Measurements from ENCODE around the gene MSH3. TPM values are rescaled to one million over a fixed set of nuclear protein-coding genes. Genes with fewer than 3 reads are reported as not detected.
A peak's percentile ranks its signal among the peaks of the same experiment; 100 is the strongest.
"Not testable (repeated sequence)": the region's sequence is repeated elsewhere in the genome, so short reads cannot be mapped to it uniquely, and the experiment has no call there.

MSH3 gene
- total RNA-seq, 1 donor from 2014 or later = 8.7 TPM

GRCh38 chr5:80655231-80655774 lies 851 bp downstream of the MSH3 start:
- intact Hi-C loops (cut with DNase I) = loop anchor here (2.0 to 10.0 kb wide), 6 partner anchors 168 to 1141 kb away; partner anchors contain the start of genes FAM151B, HOMER1, TENT2 and ZCCHC9

DNA sequence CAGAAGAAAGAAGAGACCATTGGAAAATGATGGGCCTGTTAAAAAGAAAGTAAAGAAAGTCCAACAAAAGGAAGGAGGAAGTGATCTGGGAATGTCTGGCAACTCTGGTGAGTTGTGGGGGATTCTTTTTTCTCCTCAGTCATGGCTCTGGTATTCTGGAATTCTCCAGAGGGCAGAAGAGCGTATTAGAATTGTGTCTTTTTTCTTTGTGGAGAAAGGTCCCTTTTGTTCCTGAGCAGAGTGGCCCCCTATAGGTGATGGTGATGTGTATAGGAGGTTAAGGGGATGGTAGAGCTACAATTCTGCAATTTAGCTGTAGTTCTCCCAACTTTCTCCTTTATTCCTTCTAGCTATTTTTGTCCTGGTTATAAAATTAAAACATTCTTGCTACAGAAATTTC lies 2.0 kb downstream of the MSH3 start:
- intact Hi-C loops (cut with DNase I) = loop anchor here (5.0 to 10.0 kb wide), 4 partner anchors 169 to 1142 kb away; partner anchors contain the start of genes FAM151B, HOMER1 and TENT2
- H3K36me3 ChIP-seq = peaks cover 27 to 36% of the 10 kb centered on the region in 2 donors
- no peak overlapping the region for H3K4me3 ChIP-seq
- no peak for DNase-seq (ENCODE audit: low spot score in 2 of 2)
- H3K4me1 ChIP-seq = peaks cover 9 to 15% of the 10 kb centered on the region in 2 donors
- H3K9me3 ChIP-seq = no peaks in the 10 kb centered on the region
- no peaks in the 10 kb centered on the region for H3K27me3 ChIP-seq
- no peak for TF ChIP-seq CTCF (IDR thresholded peaks at IDR 0.05)
- no peak overlapping the region for H3K27ac ChIP-seq

More at GRCh38 chr5:80655231-80655774, 851 bp downstream of the MSH3 start:
- Histone ChIP-seq H3K27me3 (no peaks in the 10 kb centered on the region), H3K9me3 (no peaks in the 10 kb centered on the region), H3K4me1 (peaks cover 9 to 15% of the 10 kb centered on the region in 2 donors), H3K27ac (peak overlapping the region; percentile 87 to 98), H3K36me3 (peaks cover 27 to 34% of the 10 kb centered on the region in 2 donors), H3K4me3 (peak overlapping the region; percentile 68 to 100)
- no peak for TF ChIP-seq CTCF (IDR thresholded peaks at IDR 0.05)
- DNase-seq (ENCODE audit: low spot score in 2 of 2) = no peak

- Histone ChIP-seq H3K9me3 (no peaks in the 10 kb centered on the region), H3K4me1 (peaks cover 1 to 9% of the 10 kb centered on the region in 2 donors), H3K4me3 (no peak overlapping the region), H3K36me3 (peaks cover 29 to 48% of the 10 kb centered on the region in 2 donors), H3K27ac (no peak overlapping the region), H3K27me3 (no peaks in the 10 kb centered on the region)
- TF ChIP-seq CTCF (IDR thresholded peaks at IDR 0.05) = no peak
- intact Hi-C loops (cut with DNase I) = loop anchor here (5.0 to 10.0 kb wide), 4 partner anchors 172 to 1144 kb away; partner anchors contain the start of genes FAM151B, HOMER1 and TENT2
- no peak for DNase-seq (ENCODE audit: low spot score in 2 of 2)
These were observed 4.7 kb downstream of the MSH3 start for GRCh38 chr5:80659106-80659505.

GRCh38 chr5:80660661-80661060 lies 6.2 kb downstream of the MSH3 start:
- H3K4me3 ChIP-seq; H3K4me1 ChIP-seq; H3K27ac ChIP-seq; DNase-seq (ENCODE audit: low spot score in 2 of 2); H3K9me3 ChIP-seq; intact Hi-C loops (cut with DNase I); H3K27me3 ChIP-seq: not testable (repeated sequence)
- H3K36me3 ChIP-seq = peaks cover 32 to 55% of the 10 kb centered on the region in 2 donors

- TF ChIP-seq CTCF (IDR thresholded peaks at IDR 0.05) = no peak
- intact Hi-C loops (cut with DNase I) = no loop called here
These were observed 7.7 kb downstream of the MSH3 start for GRCh38 chr5:80662108-80662507.

DNA sequence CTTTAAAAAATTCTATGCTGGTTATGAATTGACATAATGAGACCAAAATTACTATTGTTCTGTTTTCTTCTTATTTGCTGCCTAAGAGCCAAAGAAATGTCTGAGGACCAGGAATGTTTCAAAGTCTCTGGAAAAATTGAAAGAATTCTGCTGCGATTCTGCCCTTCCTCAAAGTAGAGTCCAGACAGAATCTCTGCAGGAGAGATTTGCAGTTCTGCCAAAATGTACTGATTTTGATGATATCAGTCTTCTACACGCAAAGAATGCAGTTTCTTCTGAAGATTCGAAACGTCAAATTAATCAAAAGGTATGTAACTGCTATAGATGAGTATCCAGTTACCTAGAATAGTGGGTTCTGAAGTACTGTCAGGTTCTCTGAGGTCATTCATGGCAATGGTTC lies 10.6 kb downstream of the MSH3 start:
- intact Hi-C loops (cut with DNase I) = no loop called here
- Histone ChIP-seq H3K36me3 (peaks cover 18 to 44% of the 10 kb centered on the region in 2 donors), H3K4me3 (no peak overlapping the region), H3K9me3 (no peaks in the 10 kb centered on the region), H3K27ac (no peak overlapping the region), H3K4me1 (no peaks in the 10 kb centered on the region), H3K27me3 (no peaks in the 10 kb centered on the region)
- no peak for DNase-seq (ENCODE audit: low spot score in 2 of 2)
- no peak for TF ChIP-seq CTCF (IDR thresholded peaks at IDR 0.05)

More at GRCh38 chr5:80662108-80662507, 7.7 kb downstream of the MSH3 start:
- Histone ChIP-seq H3K27ac (no peak overlapping the region), H3K9me3 (no peaks in the 10 kb centered on the region), H3K36me3 (peaks cover 34 to 64% of the 10 kb centered on the region in 2 donors), H3K27me3 (no peaks in the 10 kb centered on the region), H3K4me1 (no peaks in the 10 kb centered on the region), H3K4me3 (no peak overlapping the region)
- no peak for DNase-seq (ENCODE audit: low spot score in 2 of 2)

All from ascending aorta (tissue), 2 donors.